Loucy (cell line): Measurements from ENCODE around the gene TOPBP1.

Experiments used
- H2AFZ ChIP-seq: fragments of 200-600 bp; sonication (generic); 2 replicates; pipeline ENCODE4 v1.6.0; 2016; ENCODE audit warnings: antibody characterized with exemption, mild to moderate bottlenecking, low read length, moderate library complexity
- H3F3A ChIP-seq: fragments of 200-600 bp; 2 replicates; pipeline ENCODE4 v1.6.0; 2016; ENCODE audit warnings: antibody characterized with exemption, low read depth, mild to moderate bottlenecking
- H3K27me3 ChIP-seq: fragments of 200-600 bp; sonication (generic); 2 replicates; pipeline ENCODE4 v1.6.1; 2014; ENCODE audit warnings: low read length, mild to moderate bottlenecking; ENCODE audit not compliant: insufficient read depth, poor library complexity, severe bottlenecking
- H3K36me3 ChIP-seq: fragments of 200-600 bp; sonication (generic); 2 replicates; pipeline ENCODE4 v1.6.1; 2016; ENCODE audit warnings: low read length; ENCODE audit not compliant: insufficient read depth
- H3K4me1 ChIP-seq: fragments of 200-600 bp; sonication (generic); 2 replicates; pipeline ENCODE4 v1.5.1; 2014; ENCODE audit warnings: low read length, mild to moderate bottlenecking; ENCODE audit not compliant: insufficient read depth, poor library complexity, severe bottlenecking
- H3K4me2 ChIP-seq: fragments of 200-600 bp; sonication (generic); 2 replicates; pipeline ENCODE4 v1.6.0; 2014; ENCODE audit warnings: antibody characterized with exemption, low read length, low read depth, mild to moderate bottlenecking; ENCODE audit not compliant: poor library complexity, severe bottlenecking
- H3K4me3 ChIP-seq: fragments of 200-600 bp; sonication (generic); 2 replicates; pipeline ENCODE4 v1.5.1; 2014; ENCODE audit warnings: low read length, mild to moderate bottlenecking, mixed read lengths; ENCODE audit not compliant: poor library complexity, severe bottlenecking
- H3K79me2 ChIP-seq: fragments of 200-600 bp; sonication (generic); 2 replicates; pipeline ENCODE4 v1.6.1; 2014; ENCODE audit warnings: low read length; ENCODE audit not compliant: insufficient read depth
- H3K9ac ChIP-seq: fragments of 200-600 bp; sonication (generic); 2 replicates; pipeline ENCODE4 v1.6.0; 2014; ENCODE audit warnings: mild to moderate bottlenecking, low read depth, low read length, moderate library complexity; ENCODE audit not compliant: poor library complexity, severe bottlenecking
- H3K9me2 ChIP-seq: fragments of 200-600 bp; sonication (generic); replicated peaks from 2 replicates; pipeline ENCODE4 v1.6.1; 2016; ENCODE audit warnings: low read depth, low read length, mixed read lengths
- H3K9me3 ChIP-seq: fragments of 200-600 bp; sonication (generic); 2 replicates; pipeline ENCODE4 v1.6.1; 2014; ENCODE audit warnings: mild to moderate bottlenecking, antibody characterized with exemption, low read length, low read depth; ENCODE audit not compliant: insufficient read depth
- H4K20me1 ChIP-seq: fragments of 200-600 bp; sonication (generic); 2 replicates; pipeline ENCODE4 v1.6.0; 2014; ENCODE audit warnings: antibody characterized with exemption, low read length, mild to moderate bottlenecking; ENCODE audit not compliant: insufficient read depth, poor library complexity, severe bottlenecking
- CTCF ChIP-seq: fragments of 200-600 bp; sonication (generic); conservative IDR thresholded peaks from 2 replicates; pipeline ENCODE4 v1.5.1; 2014; ENCODE audit warnings: mild to moderate bottlenecking, antibody characterized with exemption, low read length
- EZH2phosphoT487 ChIP-seq: fragments of 200-600 bp; IDR thresholded peaks from 2 replicates; pipeline ENCODE4 v1.6.1; 2018; ENCODE audit warnings: antibody characterized with exemption, mild to moderate bottlenecking, moderate library complexity, borderline replicate concordance

The TOPBP1 gene

GRCh38 chr3:133606342-133606741 lies 55.4 kb downstream of the TOPBP1 start:
- Histone ChIP-seq H3K9me3 (no peaks in the 10 kb centered on the region), H3K4me1 (no peaks in the 10 kb centered on the region), H3F3A (0 out of 2 replicates have a peak, but pooled peaks cover 4% of the 10 kb centered on the region), H3K27me3 (no peaks in the 10 kb centered on the region), H3K9me2 (no peaks in the 10 kb centered on the region), H3K36me3 (peaks cover 68% of the 10 kb centered on the region), H3K9ac (no peak overlapping the region), H4K20me1 (no peaks in the 10 kb centered on the region), H3K4me3 (no peak overlapping the region), H2AFZ (no peak overlapping the region), H3K79me2 (no peaks in the 10 kb centered on the region), H3K4me2 (no peak overlapping the region)
- TF ChIP-seq EZH2phosphoT487: no peak
- TF ChIP-seq CTCF: no peak

GRCh38 chr3:133600572-133601081 lies 61.1 kb downstream of the TOPBP1 start:
- H3K4me2 ChIP-seq: no peak overlapping the region
- no peaks in the 10 kb centered on the region for H3K9me3 ChIP-seq
- H3K9me2 ChIP-seq: no peaks in the 10 kb centered on the region
- TF ChIP-seq EZH2phosphoT487: no peak
- TF ChIP-seq CTCF: no peak
- no peaks in the 10 kb centered on the region for H3K79me2 ChIP-seq
- no peaks in the 10 kb centered on the region for H3K4me1 ChIP-seq
- no peak overlapping the region for H3K4me3 ChIP-seq
- no peak overlapping the region for H2AFZ ChIP-seq
- H3F3A ChIP-seq: no peaks in the 10 kb centered on the region
- H3K27me3 ChIP-seq: no peaks in the 10 kb centered on the region
- no peaks in the 10 kb centered on the region for H4K20me1 ChIP-seq
- no peak overlapping the region for H3K9ac ChIP-seq
- H3K36me3 ChIP-seq: peaks cover 40% of the 10 kb centered on the region; the same call in 1 of the 2 replicates

- TF ChIP-seq CTCF: no peak
- TF ChIP-seq EZH2phosphoT487: no peak
- Histone ChIP-seq H3K36me3 (peaks cover 35% of the 10 kb centered on the region; the same call in 1 of the 2 replicates), H3K4me1 (no peaks in the 10 kb centered on the region), H3K9me3 (no peaks in the 10 kb centered on the region), H3K79me2 (no peaks in the 10 kb centered on the region), H3K9me2 (no peaks in the 10 kb centered on the region), H4K20me1 (no peaks in the 10 kb centered on the region), H3K9ac (no peak overlapping the region), H3K27me3 (no peaks in the 10 kb centered on the region), H3K4me2 (no peak overlapping the region), H3K4me3 (no peak overlapping the region), H3F3A (no peaks in the 10 kb centered on the region), H2AFZ (no peak overlapping the region)
These were observed 62.5 kb downstream of the TOPBP1 start for GRCh38 chr3:133599280-133599679.
